ENCODE results near the gene TECTB.

The TECTB gene

GRCh38 chr10:112313234-112313633, 30.0 kb downstream of the TECTB start:
- no peak for DNase-seq

GRCh38 chr10:112313911-112314310, 30.7 kb downstream of the TECTB start:
- no peak for DNase-seq

DNA sequence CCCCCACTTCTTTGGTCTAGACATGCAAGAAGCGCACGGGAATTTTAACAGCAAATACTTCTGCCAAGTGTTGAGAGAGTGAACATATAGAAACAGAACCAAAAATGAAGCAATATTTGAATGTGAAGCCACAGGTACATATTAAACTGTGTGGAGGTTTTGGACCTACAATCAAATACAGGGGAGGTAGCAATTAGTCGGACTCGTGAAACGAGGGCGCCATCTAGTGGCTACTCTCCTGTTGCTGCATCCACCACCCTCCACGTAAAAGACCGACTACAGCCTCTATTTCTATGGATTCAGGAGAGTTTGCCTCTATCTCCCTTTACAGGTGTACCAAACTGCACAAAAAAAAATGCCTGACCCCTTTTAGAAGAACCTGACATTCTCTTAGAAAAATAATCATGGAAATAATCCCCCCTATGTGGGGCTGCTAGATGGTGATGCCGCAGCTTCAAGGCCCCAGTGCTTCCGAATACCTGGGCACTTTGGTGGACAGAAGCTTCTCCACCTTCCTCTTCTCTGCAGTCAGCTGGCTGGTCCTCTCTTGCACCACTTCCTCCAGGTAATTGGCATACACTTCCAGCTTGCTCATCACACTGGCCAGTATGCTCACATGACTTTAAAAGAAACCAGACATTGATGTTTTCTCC, 31.7 kb downstream of the TECTB start:
- peak; percentile 48 for DNase-seq

DNA sequence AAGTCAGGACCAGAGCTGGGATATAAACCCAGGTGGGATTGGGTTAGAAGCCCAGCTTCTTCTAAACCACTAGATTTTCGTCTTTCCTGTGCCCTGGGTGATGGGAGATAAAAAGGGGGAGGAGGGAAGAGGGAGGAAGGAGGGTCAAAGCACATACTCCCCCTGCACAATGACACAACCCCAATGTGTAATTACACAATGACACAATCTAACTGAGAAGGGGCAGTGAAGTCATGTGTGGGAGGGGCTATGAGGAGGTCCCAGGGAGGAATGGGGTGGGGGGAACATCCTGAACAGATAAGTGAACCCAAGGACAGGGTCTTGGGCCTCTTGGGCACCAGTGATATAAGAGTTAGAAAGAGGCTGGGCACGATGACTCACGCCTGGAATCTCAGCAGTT, 44.5 kb downstream of the TECTB start:
- DNase-seq = no peak

GRCh38 chr10:112330162-112330561, 47.0 kb downstream of the TECTB start:
- DNase-seq = no peak

- no peak for DNase-seq
These were observed 47.5 kb downstream of the TECTB start for GRCh38 chr10:112330607-112331160.

DNA sequence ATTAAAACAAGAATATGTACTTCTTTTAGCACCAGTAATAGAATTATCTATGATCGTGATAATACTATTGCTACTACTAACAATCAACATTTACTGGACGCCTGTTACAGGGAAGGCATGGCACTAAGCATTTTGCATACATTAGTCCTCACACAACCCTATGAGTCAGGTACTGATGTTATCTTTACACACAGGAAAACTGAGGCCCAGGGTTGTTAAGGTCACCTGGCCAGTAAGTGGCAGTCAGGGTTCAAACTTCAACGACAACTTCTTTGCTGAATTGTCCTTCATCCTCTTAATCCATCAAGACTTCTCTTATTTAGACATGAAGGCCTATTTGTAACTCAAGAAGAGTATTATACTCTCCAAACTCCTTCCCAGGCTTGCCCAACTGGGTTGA, 48.8 kb downstream of the TECTB start:
- no peak for DNase-seq

GRCh38 chr10:112332509-112333228, 49.5 kb downstream of the TECTB start:
- DNase-seq = no peak

GRCh38 chr10:112333452-112333851, 50.3 kb downstream of the TECTB start:
- DNase-seq = no peak

- no peak for DNase-seq
These were observed 52.1 kb downstream of the TECTB start for GRCh38 chr10:112335111-112335867.

DNA sequence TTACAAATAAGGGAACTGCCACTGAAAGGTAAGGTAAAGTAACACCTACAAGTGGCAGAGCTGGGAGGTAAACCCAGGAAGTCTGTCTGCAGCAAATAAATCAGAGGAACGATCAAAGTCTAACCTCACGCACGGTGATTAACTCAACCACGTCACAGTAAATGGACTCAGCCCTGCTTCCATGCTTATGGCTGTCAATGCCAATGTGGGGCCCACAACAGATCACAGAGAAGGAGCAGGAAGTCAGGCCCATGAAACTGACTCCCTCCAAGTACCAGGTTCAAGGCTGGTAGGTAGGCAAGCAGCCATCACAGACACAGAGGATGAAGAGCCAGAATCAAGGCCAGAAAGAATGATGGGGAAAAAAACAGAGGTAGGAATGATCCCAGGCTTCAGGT, 52.7 kb downstream of the TECTB start:
- DNase-seq = no peak

- no peak for DNase-seq
These were observed 53.5 kb downstream of the TECTB start for GRCh38 chr10:112336556-112337201.

- DNase-seq = no peak
These were observed 55.8 kb downstream of the TECTB start for GRCh38 chr10:112338957-112339356.

DNA sequence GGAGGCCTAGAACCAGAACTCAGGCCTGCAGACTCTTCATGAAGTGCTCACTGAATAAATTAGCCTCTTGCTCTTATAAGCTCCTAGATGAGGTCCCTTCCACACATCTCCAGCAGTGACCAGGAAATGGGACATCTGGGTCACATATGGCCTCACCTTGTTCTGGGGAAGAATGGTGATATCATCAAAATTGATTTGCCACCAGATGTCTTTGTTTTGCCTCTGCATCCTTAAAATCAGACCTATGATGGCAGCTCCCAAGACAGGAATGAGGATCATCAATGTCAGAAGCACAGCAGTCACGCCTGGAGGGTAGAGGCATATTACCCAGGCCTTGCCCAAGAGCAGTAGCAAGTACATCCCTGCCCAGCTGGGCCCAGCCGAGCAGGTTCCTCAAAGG, 57.4 kb downstream of the TECTB start:
- no peak for DNase-seq

GRCh38 chr10:112343056-112343806, 60.0 kb downstream of the TECTB start:
- DNase-seq = no peak

DNA sequence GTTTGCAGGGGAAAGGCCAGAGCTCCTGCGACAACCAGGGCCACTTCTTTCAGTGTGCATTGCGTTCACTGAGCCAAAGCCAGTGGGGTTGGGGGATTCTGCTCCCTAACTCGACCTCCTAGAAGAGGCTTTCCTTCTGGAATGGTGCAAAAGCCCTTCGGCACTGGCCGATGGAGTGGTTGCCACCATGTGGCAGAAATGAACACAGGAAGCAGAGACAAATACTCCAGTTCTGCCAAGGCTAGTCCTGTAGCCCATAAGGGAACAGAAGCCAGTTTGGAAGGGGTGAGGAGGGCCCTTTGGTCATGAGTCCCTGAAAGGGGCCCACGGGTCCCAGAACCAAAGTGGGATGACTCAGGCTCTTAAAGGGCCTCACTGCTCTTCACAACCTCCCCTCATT, 61.1 kb downstream of the TECTB start:
- no peak for DNase-seq

GRCh38 chr10:112345202-112345601, 62.0 kb downstream of the TECTB start:
- DNase-seq = no peak

DNA sequence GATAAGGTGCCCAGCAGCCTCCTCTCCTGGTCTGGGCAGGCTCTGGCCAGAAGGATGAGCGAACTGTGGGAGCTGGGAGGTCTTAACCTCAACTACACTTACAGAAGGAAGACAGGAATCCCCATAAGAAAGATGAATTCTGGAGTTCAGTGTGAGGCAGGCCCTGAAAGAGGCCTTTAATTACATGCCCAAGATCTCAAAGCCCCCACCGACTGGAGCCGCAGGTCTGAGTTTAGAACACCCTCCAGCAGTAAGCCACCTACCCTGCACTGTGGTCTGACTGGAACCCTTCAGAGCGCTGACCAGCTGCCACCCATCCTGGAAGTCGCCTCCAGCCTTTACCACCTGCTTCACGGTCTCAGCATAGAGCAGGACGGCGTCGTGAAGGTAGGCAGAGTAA, 62.5 kb downstream of the TECTB start:
- no peak for DNase-seq

DNA sequence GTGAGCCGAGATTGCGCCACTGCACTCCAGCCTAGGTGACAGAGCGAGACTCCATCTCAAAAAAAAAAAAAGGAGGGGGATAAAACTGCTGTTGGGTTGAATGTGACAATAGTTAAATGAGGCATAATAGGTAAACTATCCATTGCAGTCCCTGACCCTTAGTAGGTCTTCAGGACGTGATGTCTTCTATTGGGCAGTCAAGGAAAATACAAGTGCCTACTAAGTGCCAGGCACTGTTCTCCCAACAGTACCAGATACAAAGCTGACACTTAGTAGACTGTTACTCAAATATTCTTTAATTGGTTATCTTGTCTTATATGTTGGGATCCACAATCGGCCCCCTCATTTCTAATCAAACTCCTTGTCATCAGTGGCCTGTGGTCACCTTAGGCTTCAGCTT, 63.6 kb downstream of the TECTB start:
- no peak for DNase-seq

DNA sequence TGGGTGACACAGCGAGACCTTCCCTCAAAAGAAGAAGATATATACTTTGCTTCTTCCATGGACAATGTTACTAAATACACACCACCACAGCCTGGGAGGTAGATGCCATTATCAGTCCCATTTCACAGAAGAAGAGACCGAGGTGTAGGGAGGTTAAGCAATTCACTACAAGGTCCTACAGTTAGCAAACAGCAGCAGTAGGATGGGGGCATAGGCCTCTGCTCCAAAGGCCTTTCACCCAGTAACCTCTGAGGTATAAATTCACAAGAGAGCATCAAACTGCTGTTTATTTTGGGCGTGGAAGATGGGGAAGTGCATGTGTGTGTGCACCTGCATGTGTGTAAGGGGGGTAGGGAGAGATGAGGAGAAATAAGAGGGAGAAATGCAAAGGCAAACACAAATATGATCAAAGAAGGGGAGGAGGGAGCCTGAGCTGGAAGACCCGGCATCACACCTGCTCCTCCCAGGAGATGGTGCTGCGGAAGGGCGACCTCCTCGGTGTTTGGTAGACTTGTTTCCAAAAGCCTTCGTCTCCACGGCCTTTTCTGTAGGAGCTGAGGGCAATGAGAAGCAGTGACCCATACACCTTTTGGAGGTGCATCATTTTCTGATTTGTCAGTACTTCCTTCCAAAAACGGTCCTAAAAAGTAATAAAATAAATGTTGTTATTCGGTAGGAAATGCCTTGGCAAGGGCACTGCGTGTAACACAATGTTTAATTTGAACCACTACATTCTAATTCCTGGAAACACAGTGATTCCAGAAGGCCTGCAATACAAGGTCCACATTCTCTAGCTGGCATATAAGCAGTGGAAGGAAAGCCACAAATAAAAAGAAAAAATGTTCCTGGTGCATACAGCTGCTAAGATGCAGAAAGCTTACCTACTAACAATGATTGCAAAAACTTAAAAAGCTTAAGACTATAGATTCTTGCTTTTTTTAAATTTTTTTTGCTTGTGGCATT, 64.8 kb downstream of the TECTB start:
- DNase-seq = no peak

DNA sequence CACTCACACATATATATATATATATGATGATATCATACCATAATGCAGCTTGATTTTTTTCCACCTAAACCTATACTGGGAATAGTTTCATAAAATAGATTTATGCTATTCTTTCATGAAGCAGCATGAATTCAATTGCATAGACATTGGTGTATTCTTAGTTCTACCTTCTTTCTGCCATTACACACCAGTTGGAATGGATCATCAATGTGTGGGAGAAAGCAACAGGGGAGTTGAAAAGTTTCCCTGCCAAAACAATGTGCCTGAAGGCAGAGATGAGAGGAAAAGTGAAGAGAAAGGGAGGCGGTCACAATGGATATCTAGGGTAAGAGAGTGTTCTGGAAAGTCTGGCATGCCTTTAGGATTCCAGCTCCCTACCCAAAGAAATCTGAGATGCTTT, 65.6 kb downstream of the TECTB start:
- DNase-seq = no peak
